ENCODE results near the gene AICDA.
"Not testable (repeated sequence)": the region's sequence is repeated elsewhere in the genome, so short reads cannot be mapped to it uniquely, and the experiment has no call there.

AICDA gene

GRCh38 chr12:8636581-8636980 lies 23.9 kb upstream of the AICDA start:
- no peak for DNase-seq (ENCODE audit: low read depth)
- H3K4me3 ChIP-seq (ENCODE audit: control insufficient read depth, low read depth, low read length): no peak overlapping the region
- TF ChIP-seq, protein P1, sequence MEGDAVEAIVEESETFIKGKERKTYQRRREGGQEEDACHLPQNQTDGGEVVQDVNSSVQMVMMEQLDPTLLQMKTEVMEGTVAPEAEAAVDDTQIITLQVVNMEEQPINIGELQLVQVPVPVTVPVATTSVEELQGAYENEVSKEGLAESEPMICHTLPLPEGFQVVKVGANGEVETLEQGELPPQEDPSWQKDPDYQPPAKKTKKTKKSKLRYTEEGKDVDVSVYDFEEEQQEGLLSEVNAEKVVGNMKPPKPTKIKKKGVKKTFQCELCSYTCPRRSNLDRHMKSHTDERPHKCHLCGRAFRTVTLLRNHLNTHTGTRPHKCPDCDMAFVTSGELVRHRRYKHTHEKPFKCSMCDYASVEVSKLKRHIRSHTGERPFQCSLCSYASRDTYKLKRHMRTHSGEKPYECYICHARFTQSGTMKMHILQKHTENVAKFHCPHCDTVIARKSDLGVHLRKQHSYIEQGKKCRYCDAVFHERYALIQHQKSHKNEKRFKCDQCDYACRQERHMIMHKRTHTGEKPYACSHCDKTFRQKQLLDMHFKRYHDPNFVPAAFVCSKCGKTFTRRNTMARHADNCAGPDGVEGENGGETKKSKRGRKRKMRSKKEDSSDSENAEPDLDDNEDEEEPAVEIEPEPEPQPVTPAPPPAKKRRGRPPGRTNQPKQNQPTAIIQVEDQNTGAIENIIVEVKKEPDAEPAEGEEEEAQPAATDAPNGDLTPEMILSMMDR (conservative IDR thresholded peaks at IDR 0.05; ENCODE audit: control insufficient read depth, insufficient read depth, low read depth, low read length): no peak

GRCh38 chr12:8636007-8636346 lies 23.3 kb upstream of the AICDA start:
- H3K4me3 ChIP-seq (ENCODE audit: control insufficient read depth, low read depth, low read length); DNase-seq (ENCODE audit: low read depth): not testable (repeated sequence)

- H3K4me3 ChIP-seq (ENCODE audit: control insufficient read depth, low read depth, low read length); DNase-seq (ENCODE audit: low read depth): not testable (repeated sequence)
Measured at GRCh38 chr12:8635342-8636006, 22.8 kb upstream of the AICDA start.

DNA sequence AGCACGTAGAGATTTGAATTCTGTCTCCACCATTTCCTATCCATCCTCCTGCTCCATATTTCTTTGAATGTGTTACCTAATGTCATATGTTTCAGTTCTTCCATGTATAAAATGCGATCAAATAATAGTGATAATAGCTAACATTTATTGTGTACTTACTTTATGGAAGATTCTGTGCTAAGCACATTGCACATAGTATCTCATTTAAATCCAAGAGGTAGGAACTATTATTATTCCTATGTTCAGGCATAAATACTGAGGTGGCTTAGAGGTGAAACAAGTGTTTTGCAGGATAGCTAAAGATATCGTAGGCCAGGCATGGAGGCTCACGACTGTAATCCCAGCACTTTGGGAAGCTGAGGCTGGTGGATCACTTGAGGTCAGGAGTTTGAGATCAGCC lies 17.5 kb upstream of the AICDA start:
- DNase-seq (ENCODE audit: low read depth): no peak
- no peak overlapping the region for H3K4me3 ChIP-seq (ENCODE audit: control insufficient read depth, low read depth, low read length)

DNA sequence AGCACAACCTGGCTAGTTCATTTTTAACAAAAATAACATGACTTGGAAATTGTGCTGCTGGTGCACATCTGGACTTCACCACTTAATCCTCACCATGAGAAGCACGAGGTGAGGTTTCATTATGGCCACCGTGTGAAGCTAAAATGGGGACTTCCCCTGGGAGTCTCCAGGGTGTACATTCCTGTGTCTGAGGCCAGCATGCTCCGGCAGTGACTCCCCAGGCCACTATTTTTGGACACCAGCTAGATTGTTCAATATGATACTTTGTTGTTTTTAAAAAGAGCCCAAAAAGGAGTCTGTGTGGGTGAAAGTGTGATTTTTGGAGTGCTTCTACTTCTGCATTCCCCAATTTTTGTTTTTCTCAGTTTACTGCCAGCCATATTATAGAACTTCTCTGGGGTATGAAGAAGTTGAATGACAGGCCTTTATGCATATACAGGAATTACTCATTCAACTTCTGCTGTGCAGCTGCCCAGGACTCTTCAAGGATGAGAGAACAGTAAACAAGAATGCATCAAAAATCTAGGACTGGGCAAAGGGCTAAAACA lies 16.9 kb upstream of the AICDA start:
- no peak overlapping the region for H3K4me3 ChIP-seq (ENCODE audit: control insufficient read depth, low read depth, low read length)
- peak; percentile 33 for DNase-seq (ENCODE audit: low read depth)
- TF ChIP-seq, protein P1 (conservative IDR thresholded peaks at IDR 0.05; ENCODE audit: control insufficient read depth, insufficient read depth, low read depth, low read length): no peak

More for the DNA sequence above, 17.5 kb upstream of the AICDA start:
- TF ChIP-seq, protein P1 (conservative IDR thresholded peaks at IDR 0.05; ENCODE audit: control insufficient read depth, insufficient read depth, low read depth, low read length): no peak

DNA sequence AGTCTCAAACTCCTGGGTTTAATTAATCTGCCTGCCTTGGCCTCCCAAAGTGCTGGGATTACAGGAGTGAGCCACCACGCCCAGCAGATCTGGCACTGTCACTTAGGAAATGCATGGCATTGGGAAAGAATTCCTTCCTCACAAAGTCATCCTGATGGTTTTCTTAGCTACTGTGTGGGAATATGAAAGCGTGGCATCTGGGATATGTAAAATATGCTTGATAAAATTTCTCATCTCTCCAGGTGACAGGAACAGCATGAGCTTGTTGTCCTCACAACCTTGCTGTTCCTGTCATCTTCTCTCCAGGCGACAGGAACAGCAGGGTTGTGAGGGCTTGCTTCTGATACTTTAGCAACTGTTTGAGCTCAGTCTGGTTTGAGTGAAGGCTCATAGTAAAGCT lies 16.1 kb upstream of the AICDA start:
- H3K4me3 ChIP-seq (ENCODE audit: control insufficient read depth, low read depth, low read length): no peak overlapping the region
- TF ChIP-seq, protein P1 (conservative IDR thresholded peaks at IDR 0.05; ENCODE audit: control insufficient read depth, insufficient read depth, low read depth, low read length): no peak
- DNase-seq (ENCODE audit: low read depth): no peak

DNA sequence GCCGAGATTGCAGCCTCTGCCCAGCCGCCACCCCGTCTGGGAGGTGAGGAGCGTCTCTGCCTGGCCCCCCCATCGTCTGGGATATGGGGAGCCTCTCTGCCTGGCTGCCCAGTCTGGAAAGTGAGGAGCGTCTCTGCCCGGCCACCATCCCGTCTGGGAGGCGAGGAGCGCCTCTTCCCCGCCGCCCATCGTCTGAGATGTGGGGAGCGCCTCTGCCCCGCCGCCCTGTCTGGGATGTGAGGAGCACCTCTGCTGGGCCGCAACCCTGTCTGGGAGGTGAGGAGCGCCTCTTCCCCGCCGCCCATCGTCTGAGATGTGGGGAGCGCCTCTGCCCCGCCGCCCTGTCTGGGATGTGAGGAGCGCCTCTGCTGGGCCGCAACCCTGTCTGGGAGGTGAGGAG lies 12.1 kb upstream of the AICDA start:
- DNase-seq (ENCODE audit: low read depth); H3K4me3 ChIP-seq (ENCODE audit: control insufficient read depth, low read depth, low read length): not testable (repeated sequence)

DNA sequence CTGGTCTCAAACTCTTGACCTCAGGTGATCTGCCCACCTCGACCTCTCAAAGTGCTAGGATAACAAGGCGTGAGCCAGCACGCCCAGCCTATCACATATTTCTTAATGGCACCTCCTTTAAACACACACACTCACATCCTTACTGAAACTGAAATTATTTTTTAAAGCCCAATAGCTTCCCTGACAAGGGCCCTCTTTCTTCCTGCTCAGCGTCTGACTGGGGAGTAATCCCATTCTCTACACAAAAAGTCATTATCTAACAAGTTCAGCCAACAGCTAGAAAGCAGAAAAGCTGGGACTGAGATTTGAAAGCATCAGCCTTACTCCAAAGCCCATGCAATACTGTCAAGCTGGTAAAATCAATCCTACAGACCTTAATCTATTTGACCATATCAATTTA lies 10.0 kb upstream of the AICDA start:
- H3K4me3 ChIP-seq (ENCODE audit: control insufficient read depth, low read depth, low read length): no peak overlapping the region
- DNase-seq (ENCODE audit: low read depth): no peak
- TF ChIP-seq, protein P1 (conservative IDR thresholded peaks at IDR 0.05; ENCODE audit: control insufficient read depth, insufficient read depth, low read depth, low read length): no peak

Data from fibroblast of mammary gland (primary cell).